Activated T-cell treated with anti-CD3 and anti-CD28 coated beads for 4 hours (primary cell): Measurements from ENCODE around the gene CMTM7.
A peak's percentile ranks its signal among the peaks of the same experiment; 100 is the strongest.

Experiments
- DNase-seq: peaks from one replicate; pipeline ENCODE4 v3.0.0-alpha.2; 2020

The CMTM7 gene

GRCh38 chr3:32391643-32392535 is at the start of gene CMTM7:
Gene CMTM7 (plus strand): TSS chr3:32391853. CDS start chr3:32391907, 54 bp downstream.
- DNase-seq: peak; percentile 33

- DNase-seq: no peak
Measured at GRCh38 chr3:32347343-32348125, 44.1 kb upstream of the CMTM7 start.

GRCh38 chr3:32349184-32349583 is 42.5 kb upstream of the CMTM7 start:
- DNase-seq: no peak

- no peak for DNase-seq
Measured at GRCh38 chr3:32352563-32352962, 39.1 kb upstream of the CMTM7 start.

GRCh38 chr3:32353351-32353750 is 38.3 kb upstream of the CMTM7 start:
- no peak for DNase-seq

- DNase-seq: no peak
Measured at GRCh38 chr3:32354362-32354778, 37.3 kb upstream of the CMTM7 start.

- no peak for DNase-seq
Measured at GRCh38 chr3:32355751-32356291, 35.8 kb upstream of the CMTM7 start.

- DNase-seq: no peak
Measured at GRCh38 chr3:32359766-32360492, 31.7 kb upstream of the CMTM7 start.

GRCh38 chr3:32360493-32360827 is 31.2 kb upstream of the CMTM7 start:
- no peak for DNase-seq

GRCh38 chr3:32366638-32367397 is 24.8 kb upstream of the CMTM7 start:
- no peak for DNase-seq

- no peak for DNase-seq
Measured at GRCh38 chr3:32367442-32367841, 24.2 kb upstream of the CMTM7 start.

GRCh38 chr3:32371461-32372212 is 20.0 kb upstream of the CMTM7 start:
- DNase-seq: no peak

GRCh38 chr3:32372213-32372490 is 19.5 kb upstream of the CMTM7 start:
- no peak for DNase-seq

GRCh38 chr3:32373276-32373675 is 18.4 kb upstream of the CMTM7 start:
- DNase-seq: no peak

GRCh38 chr3:32373844-32374243 is 17.8 kb upstream of the CMTM7 start:
- no peak for DNase-seq

GRCh38 chr3:32374788-32375595 is 16.7 kb upstream of the CMTM7 start:
- peak; percentile 77 for DNase-seq

- DNase-seq: no peak
Measured at GRCh38 chr3:32375596-32375930, 16.1 kb upstream of the CMTM7 start.

GRCh38 chr3:32376115-32376514 is 15.5 kb upstream of the CMTM7 start:
- no peak for DNase-seq

GRCh38 chr3:32379831-32380500 is 11.7 kb upstream of the CMTM7 start:
- DNase-seq: no peak

- no peak for DNase-seq
Measured at GRCh38 chr3:32381922-32382321, 9.7 kb upstream of the CMTM7 start.
